Naive thymus-derived CD4-positive, alpha-beta T cell (primary cell): ENCODE measurements around the gene LMTK2. TPM values are rescaled to one million over a fixed set of nuclear protein-coding genes. Genes with fewer than 3 reads are reported as not detected.

ENCODE experiments used
- ATAC-seq: fragments of 150-1000 bp; cut with Tn5 transposase; 2 replicates; pipeline ENCODE4 v1.10.0; 2021; ENCODE audit warnings: mild to moderate bottlenecking, moderate library complexity
- CTCF ChIA-PET: fragments of 350-600 bp; sonication (Branson Sonifier 250); formaldehyde crosslinking; loops from one replicate; lab custom pipeline; 2021; ENCODE audit warnings: antibody characterized with exemption; lab: Charles Lee
- POLR2A ChIA-PET: fragments of 350-600 bp; sonication (Branson Sonifier 250); formaldehyde crosslinking; loops from one replicate; lab custom pipeline; 2021; ENCODE audit warnings: antibody characterized with exemption, inconsistent platforms; lab: Charles Lee
- DNase-seq, 9 donors: peaks; one replicate each; pipeline versions ENCODE4 v3.0.0 to v3.0.0-alpha.2; 2020 to 2022; ENCODE audit warnings: mixed read lengths in 1 of 9
- H3K27ac ChIP-seq: one replicate; pipeline ENCODE4 v1.7.0; 2013; ENCODE audit warnings: mild to moderate bottlenecking, low read depth, low read length, moderate library complexity
- H3K27me3 ChIP-seq, 2 donors: one replicate each; pipeline ENCODE4 v1.7.0; 2013; ENCODE audit warnings: low read length in 2 of 2, mild to moderate bottlenecking in 2 of 2, moderate library complexity in 2 of 2; ENCODE audit not compliant: control insufficient read depth in 2 of 2, insufficient read depth in 2 of 2
- H3K36me3 ChIP-seq, 3 experiments: 1 replicate in 2 of 3; 2 replicates in 1 of 3; pipeline ENCODE4 v1.7.0; 2013; ENCODE audit warnings: low read length in 3 of 3, mild to moderate bottlenecking in 3 of 3, moderate library complexity in 1 of 3; ENCODE audit not compliant: insufficient read depth in 3 of 3, control insufficient read depth in 2 of 3
- H3K4me1 ChIP-seq, 2 donors: one replicate each; pipeline ENCODE4 v1.7.0; 2013; ENCODE audit warnings: low read length in 2 of 2, mild to moderate bottlenecking in 2 of 2, moderate library complexity in 1 of 2; ENCODE audit not compliant: control insufficient read depth in 2 of 2, insufficient read depth in 2 of 2
- H3K4me3 ChIP-seq: 2 replicates; pipeline ENCODE4 v1.7.0; 2013; ENCODE audit warnings: mild to moderate bottlenecking, low read length
- H3K9me3 ChIP-seq, 3 experiments: 1 replicate in 2 of 3; 2 replicates in 1 of 3; pipeline ENCODE4 v1.7.0; 2013; ENCODE audit warnings: low read length in 3 of 3; ENCODE audit not compliant: control insufficient read depth in 2 of 3
- H3K27ac Mint-ChIP-seq, 9 donors: one replicate each; pipeline ENCODE4 v1.8.0; 2020 to 2022; ENCODE audit warnings: mixed read lengths in 9 of 9, mild to moderate bottlenecking in 8 of 9, moderate library complexity in 5 of 9, inconsistent platforms in 2 of 9
- H3K27me3 Mint-ChIP-seq, 5 donors: one replicate each; pipeline ENCODE4 v1.8.0; 2021 to 2022; ENCODE audit warnings: mixed read lengths in 5 of 5, mild to moderate bottlenecking in 1 of 5
- H3K36me3 Mint-ChIP-seq, 5 donors: one replicate each; pipeline ENCODE4 v1.8.0; 2020 to 2022; ENCODE audit warnings: mixed read lengths in 5 of 5, mild to moderate bottlenecking in 3 of 5, inconsistent platforms in 1 of 5
- H3K4me1 Mint-ChIP-seq, 7 donors: one replicate each; pipeline ENCODE4 v1.8.0; 2020 to 2022; ENCODE audit warnings: mixed read lengths in 7 of 7, mild to moderate bottlenecking in 3 of 7, inconsistent platforms in 1 of 7
- H3K4me3 Mint-ChIP-seq, 10 donors: one replicate each; pipeline ENCODE4 v1.8.0; 2020 to 2022; ENCODE audit warnings: mild to moderate bottlenecking in 10 of 10, mixed read lengths in 10 of 10, moderate library complexity in 6 of 10, inconsistent platforms in 2 of 10
- H3K9me3 Mint-ChIP-seq, 11 donors: one replicate each; pipeline ENCODE4 v1.8.0; 2020 to 2022; ENCODE audit warnings: mixed read lengths in 11 of 11, mild to moderate bottlenecking in 4 of 11, inconsistent platforms in 1 of 11, moderate library complexity in 1 of 11
- intact Hi-C, 2 donors: fragments of 100-400 bp; cut with micrococcal nuclease; formaldehyde crosslinking; loops; one replicate each; pipeline ENCODE4 v1.15.1; 2023
- polyA plus RNA-seq, 2 donors: library from polyadenylated mRNA; unstranded; fragments of 300-500 nt; fragmentation: Illumina TruSeq; gene quantifications; one replicate each; pipeline ENCODE4 v1.2.3, GENCODE V29; 2021
- total RNA-seq, 6 experiments: library from RNA in 5 of 6; stranded (reverse) in 5 of 6; gene quantifications; 1 replicate in 5 of 6; 2 replicates in 1 of 6; pipeline ENCODE4 v1.2.3 and lab custom pipeline; 2021 to 2026

Gene LMTK2
- total and polyA plus RNA-seq, 7 experiments from 2014 or later: 2.2 to 29.1 (median 18.1) TPM

DNA sequence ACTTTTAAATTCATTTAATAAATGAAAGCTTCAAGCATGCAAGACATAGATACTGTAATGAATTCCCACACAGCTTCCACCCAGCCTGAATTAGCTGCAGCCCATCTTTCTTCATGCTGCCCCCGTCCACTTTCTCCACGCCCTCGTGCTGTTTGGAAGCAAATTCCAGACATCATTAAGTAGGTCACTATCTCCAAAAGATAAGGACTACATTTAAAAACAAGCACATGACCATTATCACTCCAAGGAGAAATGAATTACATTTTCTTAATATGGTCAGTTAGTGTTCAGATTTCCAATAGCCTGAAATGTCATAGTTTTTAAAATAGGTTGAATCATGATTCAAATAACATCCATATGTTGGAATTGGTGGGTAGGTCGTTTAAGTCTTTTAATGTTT, 24.3 kb downstream of the LMTK2 start:
- H3K4me3 Mint-ChIP-seq: peak overlapping the region in 5 of 10 donors; percentile 11 to 66 (median 59)
- Histone ChIP-seq H3K27ac (no peak overlapping the region), H3K4me3 (no peak overlapping the region), H3K4me1 (peaks cover 30% of the 10 kb centered on the region in 2 donors), H3K36me3 (no peaks in the 10 kb centered on the region), H3K27me3 (no peaks in the 10 kb centered on the region), H3K9me3 (no peaks in the 10 kb centered on the region)
- intact Hi-C loops: loop anchor here in 1 of 2 donors (1.0 to 5.0 kb wide), 2 partner anchors 25 to 71 kb away; partner anchors contain the start of gene LMTK2
- ChIA-PET CTCF (no interaction called here), POLR2A (no interaction called here)
- ATAC-seq (no peak), DNase-seq (no peak)
- H3K36me3 Mint-ChIP-seq: peaks cover 0 to 27% (median 0%) of the 10 kb centered on the region in 5 donors
- no peaks in the 10 kb centered on the region for H3K9me3 Mint-ChIP-seq
- H3K27ac Mint-ChIP-seq: no peak overlapping the region
- peaks cover 0 to 34% (median 0%) of the 10 kb centered on the region in 5 donors for H3K27me3 Mint-ChIP-seq
- H3K4me1 Mint-ChIP-seq: peaks cover 37 to 75% (median 66%) of the 10 kb centered on the region in 7 donors

DNA sequence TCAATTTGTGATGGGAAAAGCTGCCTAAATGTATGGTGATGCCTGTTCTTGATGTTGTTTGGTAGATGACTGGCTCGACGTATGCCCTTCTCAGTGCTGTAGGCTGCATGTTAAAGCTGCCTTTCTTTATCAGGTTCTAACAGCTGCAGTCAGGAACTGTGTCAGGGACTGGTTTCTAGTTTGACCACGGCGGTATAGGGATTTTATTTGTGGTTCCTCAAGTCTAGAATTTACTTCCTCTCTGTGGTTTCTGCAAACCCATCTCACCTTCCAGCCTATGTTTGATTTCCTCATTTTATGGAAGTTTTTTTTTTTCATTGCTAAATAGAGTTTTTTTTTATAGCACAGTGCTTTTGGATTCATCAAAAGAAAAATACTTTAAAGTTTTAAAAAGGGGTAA, 26.5 kb downstream of the LMTK2 start:
- H3K27ac Mint-ChIP-seq: peak overlapping the region in 4 of 9 donors; percentile 2 to 15 (median 10)

DNA sequence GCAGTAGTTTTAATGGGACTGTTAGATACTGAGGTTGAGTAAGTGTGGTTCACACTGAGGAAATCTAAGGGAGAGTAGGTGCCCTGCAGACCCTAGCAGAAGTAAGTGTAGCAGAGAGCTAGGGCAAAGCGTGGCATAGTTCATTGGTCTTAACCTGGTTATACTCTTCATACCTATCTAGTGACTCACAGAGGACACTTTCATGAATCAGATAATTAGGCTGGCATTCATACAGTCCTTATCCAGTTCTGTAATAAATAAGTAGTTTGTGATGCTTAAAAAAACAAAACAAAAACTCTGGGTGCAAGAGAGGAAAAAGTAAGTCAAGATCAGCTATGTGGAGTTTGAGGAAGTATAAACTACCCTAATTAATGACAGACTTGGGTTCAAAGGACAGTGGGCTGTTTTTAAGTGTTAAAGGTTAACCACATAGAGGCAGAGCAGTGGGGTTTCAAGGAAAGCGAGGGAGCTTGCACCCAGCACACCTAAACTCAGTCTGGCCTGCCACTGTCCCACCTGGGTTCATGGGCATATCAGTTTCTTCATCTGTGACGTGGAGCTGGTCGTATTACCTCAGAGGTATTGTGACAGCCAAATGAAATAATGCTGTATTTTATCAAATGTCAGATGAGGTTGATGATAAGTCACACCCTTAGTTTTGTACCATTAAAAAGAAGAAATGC, 27.1 kb downstream of the LMTK2 start:
- no peak overlapping the region for H3K27ac ChIP-seq
- Mint-ChIP-seq H3K27ac (no peak overlapping the region), H3K4me1 (peaks cover 37 to 66% (median 54%) of the 10 kb centered on the region in 7 donors), H3K9me3 (no peaks in the 10 kb centered on the region), H3K4me3 (peak overlapping the region in 8 of 10 donors; percentile 43 to 72 (median 58)), H3K27me3 (peaks cover 0 to 35% (median 0%) of the 10 kb centered on the region in 5 donors), H3K36me3 (peaks cover 4 to 22% (median 10%) of the 10 kb centered on the region in 5 donors)
- H3K4me3 ChIP-seq: no peak overlapping the region
- intact Hi-C loops: loop anchor here (1.0 to 5.0 kb wide), 3 partner anchors 27 to 69 kb away; partner anchors contain the start of gene LMTK2 (in 1 of the 2)
- H3K9me3 ChIP-seq: no peaks in the 10 kb centered on the region
- no peaks in the 10 kb centered on the region for H3K27me3 ChIP-seq
- peaks cover 30% of the 10 kb centered on the region in 2 donors for H3K4me1 ChIP-seq
- ATAC-seq (no peak), DNase-seq (no peak)
- peaks cover 0 to 17% (median 3%) of the 10 kb centered on the region in 3 experiments for H3K36me3 ChIP-seq
- POLR2A ChIA-PET: interaction anchor here (0.7 kb wide), 1 partner anchor 24 kb away, joined by 3 read pairs; no protein-coding TSS in a partner anchor
- CTCF ChIA-PET: interaction anchor here (1.3 kb wide), 1 partner anchor 35 kb away, joined by 5 read pairs; no protein-coding TSS in a partner anchor

More for the DNA sequence above, 26.5 kb downstream of the LMTK2 start:
- POLR2A ChIA-PET: interaction anchor here (0.7 kb wide), 1 partner anchor 24 kb away, joined by 3 read pairs; no protein-coding TSS in a partner anchor
- intact Hi-C loops: loop anchor here (1.0 to 5.0 kb wide), 3 partner anchors 27 to 69 kb away; partner anchors contain the start of gene LMTK2 (in 1 of the 2)
- Histone ChIP-seq H3K9me3 (no peaks in the 10 kb centered on the region), H3K4me3 (peak overlapping the region; percentile 11), H3K4me1 (peaks cover 30% of the 10 kb centered on the region in 2 donors), H3K27me3 (no peaks in the 10 kb centered on the region), H3K36me3 (peaks cover 0 to 11% (median 0%) of the 10 kb centered on the region in 3 experiments), H3K27ac (no peak overlapping the region)
- Mint-ChIP-seq H3K27me3 (peaks cover 0 to 35% (median 0%) of the 10 kb centered on the region in 5 donors), H3K4me3 (peak overlapping the region; percentile 43 to 80 (median 60)), H3K36me3 (peaks cover 4 to 25% (median 10%) of the 10 kb centered on the region in 5 donors), H3K9me3 (no peaks in the 10 kb centered on the region), H3K4me1 (peaks cover 37 to 66% (median 57%) of the 10 kb centered on the region in 7 donors)
- CTCF ChIA-PET: interaction anchor here (0.6 to 1.3 kb wide), 3 partner anchors 35 to 975 kb away, joined by 3 to 5 read pairs (median 5); no protein-coding TSS in a partner anchor
- ATAC-seq: peak; percentile 66
- peak in 6 of 9 donors; percentile 9 to 20 (median 16) for DNase-seq

DNA sequence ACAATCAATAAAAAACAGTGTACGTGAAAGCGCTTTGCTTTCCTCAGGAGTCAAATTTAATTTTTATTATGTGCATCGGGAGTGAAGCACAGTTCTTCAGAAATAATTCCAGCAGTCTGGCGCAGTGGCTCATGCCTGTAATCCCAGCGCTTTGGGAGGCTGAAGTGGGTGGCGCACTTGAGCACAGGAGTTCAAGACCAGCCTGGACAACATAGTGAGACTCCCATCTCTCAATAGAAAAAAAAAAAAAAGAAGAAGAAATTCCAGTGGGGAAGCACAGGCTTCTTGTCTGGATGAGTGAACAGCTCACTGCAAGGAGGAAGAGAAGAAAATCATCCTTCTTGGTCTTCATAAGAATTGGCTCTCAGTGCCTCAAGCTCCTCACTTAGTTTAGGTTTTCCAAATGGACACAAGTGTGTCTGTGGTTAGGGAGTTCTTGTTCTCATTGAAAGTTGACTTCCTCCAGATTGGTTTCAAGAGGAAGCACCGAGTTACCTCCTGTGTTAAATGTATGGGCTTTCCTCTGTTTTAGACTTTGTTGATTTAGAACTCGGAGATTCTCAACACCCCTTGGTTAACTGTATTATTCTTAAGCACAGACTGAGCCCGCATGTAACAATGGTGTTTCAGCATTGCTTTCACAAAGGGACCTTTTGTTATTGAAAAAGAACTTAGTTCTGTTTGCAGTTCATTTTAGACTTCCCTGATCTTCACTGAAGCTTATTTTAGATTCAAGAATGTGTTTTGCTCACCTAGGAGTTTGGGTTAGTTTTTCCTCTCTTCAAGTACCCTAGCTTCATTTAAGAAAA, 28.0 kb downstream of the LMTK2 start:
- Histone ChIP-seq H3K4me1 (peaks cover 30% of the 10 kb centered on the region in 2 donors), H3K9me3 (no peaks in the 10 kb centered on the region), H3K36me3 (peaks cover 0 to 26% (median 5%) of the 10 kb centered on the region in 3 experiments), H3K27me3 (no peaks in the 10 kb centered on the region), H3K4me3 (no peak overlapping the region), H3K27ac (no peak overlapping the region)
- no peak for DNase-seq
- Mint-ChIP-seq H3K27me3 (peaks cover 0 to 33% (median 0%) of the 10 kb centered on the region in 5 donors), H3K9me3 (no peaks in the 10 kb centered on the region), H3K4me3 (no peak overlapping the region), H3K27ac (no peak overlapping the region), H3K36me3 (peaks cover 8 to 21% (median 16%) of the 10 kb centered on the region in 5 donors), H3K4me1 (peaks cover 37 to 62% (median 52%) of the 10 kb centered on the region in 7 donors)
- intact Hi-C loops: loop anchor here in 1 of 2 donors (5.0 kb wide), 1 partner anchor 68 kb away; no protein-coding TSS in a partner anchor
- ChIA-PET CTCF (interaction anchor here (1.2 to 1.3 kb wide), 2 partner anchors 23 to 34 kb away, joined by 5 to 8 read pairs; no protein-coding TSS in a partner anchor), POLR2A (no interaction called here)
- ATAC-seq: no peak

DNA sequence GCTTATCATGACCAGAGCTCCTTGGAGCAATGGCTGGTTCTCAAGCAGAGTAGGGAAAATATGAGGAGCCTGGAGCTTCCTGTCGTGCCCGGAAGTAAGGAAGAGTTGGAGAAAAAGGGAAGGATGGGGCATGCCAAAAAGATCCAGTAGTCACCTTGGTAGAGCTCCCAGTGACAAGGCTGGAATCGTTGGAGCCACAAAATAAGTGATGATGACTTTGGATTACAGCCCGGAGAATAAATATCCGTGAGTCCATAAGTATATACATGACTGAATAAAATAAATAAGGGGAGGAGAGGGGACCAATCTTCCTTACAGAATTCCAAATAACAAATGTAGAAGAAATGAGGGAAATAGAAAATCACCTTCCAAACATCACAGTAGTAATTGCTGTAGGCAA, 29.3 kb downstream of the LMTK2 start:
- H3K36me3 ChIP-seq: peaks cover 0 to 29% (median 5%) of the 10 kb centered on the region in 3 experiments
- CTCF ChIA-PET: no interaction called here
- DNase-seq (no peak), ATAC-seq (no peak)
- Mint-ChIP-seq H3K4me1 (peaks cover 35 to 48% (median 41%) of the 10 kb centered on the region in 7 donors), H3K4me3 (no peak overlapping the region), H3K27me3 (peaks cover 0 to 30% (median 0%) of the 10 kb centered on the region in 5 donors), H3K36me3 (peaks cover 9 to 21% (median 12%) of the 10 kb centered on the region in 5 donors), H3K9me3 (no peaks in the 10 kb centered on the region), H3K27ac (no peak overlapping the region)
- H3K4me1 ChIP-seq: peaks cover 29 to 30% of the 10 kb centered on the region in 2 donors
- H3K27ac ChIP-seq: no peak overlapping the region
- no peaks in the 10 kb centered on the region for H3K27me3 ChIP-seq
- intact Hi-C loops: no loop called here
- no peak overlapping the region for H3K4me3 ChIP-seq
- no peaks in the 10 kb centered on the region for H3K9me3 ChIP-seq
- POLR2A ChIA-PET: no interaction called here

DNA sequence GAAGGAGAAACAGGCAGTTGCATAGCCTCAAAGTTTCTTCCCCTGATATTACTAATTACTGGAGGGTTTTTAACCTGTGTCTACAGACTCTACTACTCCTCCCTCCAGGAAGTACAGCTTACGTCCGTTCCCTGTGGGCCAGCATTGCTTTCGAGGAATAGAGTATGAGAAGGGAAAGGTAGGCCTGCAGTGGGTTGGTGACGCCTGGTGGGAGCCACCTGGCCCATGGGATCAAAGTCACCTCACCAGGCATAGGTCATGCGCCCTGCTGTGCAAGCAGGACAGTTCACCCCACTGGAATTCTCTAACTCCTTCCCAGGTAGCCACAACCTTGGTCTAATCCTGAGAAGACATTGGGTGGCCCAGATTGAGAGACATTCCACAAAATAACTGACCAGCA, 29.8 kb downstream of the LMTK2 start:
- intact Hi-C loops: no loop called here
- Mint-ChIP-seq H3K27ac (no peak overlapping the region), H3K27me3 (peaks cover 0 to 28% (median 0%) of the 10 kb centered on the region in 5 donors), H3K4me3 (no peak overlapping the region), H3K9me3 (no peaks in the 10 kb centered on the region), H3K36me3 (peaks cover 9 to 25% (median 16%) of the 10 kb centered on the region in 5 donors), H3K4me1 (peaks cover 31 to 44% (median 37%) of the 10 kb centered on the region in 7 donors)
- Histone ChIP-seq H3K27me3 (no peaks in the 10 kb centered on the region), H3K36me3 (peaks cover 0 to 34% (median 5%) of the 10 kb centered on the region in 3 experiments), H3K9me3 (no peaks in the 10 kb centered on the region), H3K4me3 (no peak overlapping the region), H3K27ac (no peak overlapping the region), H3K4me1 (peaks cover 24 to 26% of the 10 kb centered on the region in 2 donors)
- ChIA-PET POLR2A (no interaction called here), CTCF (no interaction called here)
- DNase-seq: no peak
- no peak for ATAC-seq
